PC-3 (cell line): ENCODE data around the gene CLDN11. TPM values are rescaled to one million over a fixed set of nuclear protein-coding genes. Genes with fewer than 3 reads are reported as not detected.

Experiments used
- ATAC-seq: fragments of 200-7000 bp; cut with Tn5 transposase; 2 replicates; pipeline ENCODE4 v1.9.1; 2020; ENCODE audit warnings: mild to moderate bottlenecking, moderate library complexity
- BruUV-seq: library from RNA; stranded (reverse); fragments of 400-500 nt; replicated peaks from 2 replicates; lab custom pipeline; 2021; lab: Mats Ljungman, UMichigan
- CTCF ChIA-PET: fragments of 300-600 bp; sonication (Branson Sonifier 250); formaldehyde crosslinking; loops from one replicate; lab custom pipeline; 2022; ENCODE audit warnings: antibody characterized with exemption; lab: Charles Lee
- POLR2A ChIA-PET: fragments of 300-600 bp; sonication (Branson Sonifier 250); formaldehyde crosslinking; loops from one replicate; lab custom pipeline; 2022; ENCODE audit warnings: antibody characterized with exemption; ENCODE audit not compliant: unreplicated experiment; lab: Charles Lee
- DNase-seq: peaks from one replicate; pipeline ENCODE4 v3.0.0-alpha.2; 2015
- H2AFZ ChIP-seq: fragments of 300-600 bp; sonication (generic); 2 replicates; pipeline ENCODE4 v1.6.0; 2016; ENCODE audit warnings: antibody characterized with exemption, low read length
- H3F3A ChIP-seq: fragments of 300-600 bp; sonication (generic); one replicate; pipeline ENCODE4 v1.6.0; 2017; ENCODE audit warnings: antibody characterized with exemption, low read length, control low read depth, mild to moderate bottlenecking; ENCODE audit not compliant: unreplicated experiment
- H3K27ac ChIP-seq: fragments of 300-600 bp; sonication (generic); 2 replicates; pipeline ENCODE4 v1.5.1; 2016; ENCODE audit warnings: mild to moderate bottlenecking, low read length
- H3K27me3 ChIP-seq: fragments of 300-600 bp; sonication (generic); 2 replicates; pipeline ENCODE4 v1.6.1; 2016; ENCODE audit warnings: low read length, mixed read lengths
- H3K36me3 ChIP-seq: fragments of 300-600 bp; sonication (generic); 2 replicates; pipeline ENCODE4 v1.6.1; 2016; ENCODE audit warnings: low read depth, mixed run types, low read length, mixed read lengths
- H3K4me1 ChIP-seq: fragments of 300-600 bp; sonication (generic); 2 replicates; pipeline ENCODE4 v1.5.1; 2016; ENCODE audit warnings: low read length; ENCODE audit not compliant: insufficient read depth
- H3K4me2 ChIP-seq: fragments of 300-600 bp; sonication (generic); 2 replicates; pipeline ENCODE4 v1.6.0; 2016; ENCODE audit warnings: low read length
- H3K4me3 ChIP-seq: fragments of 300-600 bp; sonication (generic); 2 replicates; pipeline ENCODE4 v1.5.1; 2016; ENCODE audit warnings: mild to moderate bottlenecking, low read length, mixed read lengths
- H3K79me2 ChIP-seq: fragments of 300-600 bp; sonication (generic); 2 replicates; pipeline ENCODE4 v1.6.1; 2017; ENCODE audit warnings: low read length, mixed read lengths
- H3K9ac ChIP-seq: fragments of 300-600 bp; sonication (generic); 2 replicates; pipeline ENCODE4 v1.6.0; 2016; ENCODE audit warnings: mild to moderate bottlenecking, low read length
- H3K9me2 ChIP-seq: fragments of 300-600 bp; sonication (generic); replicated peaks from 2 replicates; pipeline ENCODE4 v1.6.1; 2016; ENCODE audit warnings: mixed run types, low read length, mixed read lengths
- H3K9me3 ChIP-seq: fragments of 300-600 bp; sonication (generic); 2 replicates; pipeline ENCODE4 v1.6.1; 2016; ENCODE audit warnings: low read length, mixed read lengths
- H4K20me1 ChIP-seq: fragments of 300-600 bp; sonication (generic); 2 replicates; pipeline ENCODE4 v1.6.1; 2016; ENCODE audit warnings: low read length, mixed read lengths
- CTCF ChIP-seq: fragments of 300-600 bp; sonication (generic); conservative IDR thresholded peaks from 2 replicates; pipeline ENCODE4 v1.5.1; 2017; ENCODE audit warnings: antibody characterized with exemption, low read depth, mild to moderate bottlenecking, low read length
- EZH2 ChIP-seq: fragments of 300-600 bp; sonication (generic); IDR thresholded peaks from one replicate; pipeline ENCODE4 v1.6.1; 2017; ENCODE audit warnings: antibody characterized with exemption, mild to moderate bottlenecking, low read length; ENCODE audit not compliant: unreplicated experiment
- EZH2phosphoT487 ChIP-seq: fragments of 300-600 bp; sonication (generic); IDR thresholded peaks from 2 replicates; pipeline ENCODE4 v1.6.1; 2018; ENCODE audit warnings: mild to moderate bottlenecking, antibody characterized with exemption, low read length, borderline replicate concordance
- intact Hi-C: fragments of 100-400 bp; cut with micrococcal nuclease; formaldehyde crosslinking; loops from 2 replicates; pipeline ENCODE4 v1.9.0; 2023
- total RNA-seq: library from RNA; depleted of rRNA; stranded (reverse); fragments of >200 nt; gene quantifications from 2 replicates; pipeline ENCODE4 v1.2.3, GENCODE V29; 2014

CLDN11 gene
- total RNA-seq, 1 experiment from 2014 or later: 32.0 TPM

- ATAC-seq (no peak), DNase-seq (no peak)
- H3K4me1 ChIP-seq: peaks cover 56% of the 10 kb centered on the region
- no peak overlapping the region for H3K9ac ChIP-seq
- H3K27ac ChIP-seq: no peak overlapping the region
- POLR2A ChIA-PET: no interaction called here
- no peaks in the 10 kb centered on the region for H3F3A ChIP-seq
- CTCF ChIA-PET: no interaction called here
- H3K4me2 ChIP-seq: no peak overlapping the region
- no peaks in the 10 kb centered on the region for H3K79me2 ChIP-seq
- H3K36me3 ChIP-seq: no peaks in the 10 kb centered on the region
- H2AFZ ChIP-seq: no peak overlapping the region
- no peaks in the 10 kb centered on the region for H4K20me1 ChIP-seq
- H3K27me3 ChIP-seq: no peaks in the 10 kb centered on the region
- TF ChIP-seq EZH2: no peak
- no peak for TF ChIP-seq EZH2phosphoT487
- no peak for TF ChIP-seq CTCF
- BruUV-seq: no TSS peak
- H3K9me2 ChIP-seq: no peaks in the 10 kb centered on the region
- H3K9me3 ChIP-seq: no peaks in the 10 kb centered on the region
- no peak overlapping the region for H3K4me3 ChIP-seq
- intact Hi-C loops: loop anchor here (2.0 to 5.0 kb wide), 2 partner anchors 275 to 344 kb away; no protein-coding TSS in a partner anchor
These were observed 48.3 kb downstream of the CLDN11 start for GRCh38 chr3:170467007-170467406.

- DNase-seq: no peak
- Histone ChIP-seq H3K27ac (no peak overlapping the region), H2AFZ (no peak overlapping the region), H3K27me3 (no peaks in the 10 kb centered on the region), H3K9me2 (no peaks in the 10 kb centered on the region), H3K9ac (no peak overlapping the region), H3K4me1 (peaks cover 56% of the 10 kb centered on the region), H3F3A (no peaks in the 10 kb centered on the region), H3K4me3 (no peak overlapping the region), H3K36me3 (no peaks in the 10 kb centered on the region), H3K79me2 (no peaks in the 10 kb centered on the region), H4K20me1 (no peaks in the 10 kb centered on the region), H3K4me2 (no peak overlapping the region), H3K9me3 (no peaks in the 10 kb centered on the region)
- CTCF ChIA-PET: no interaction called here
- no peak for ATAC-seq
- intact Hi-C loops: loop anchor here (2.0 to 5.0 kb wide), 3 partner anchors 53 to 343 kb away; no protein-coding TSS in a partner anchor
- no peak for TF ChIP-seq EZH2
- TF ChIP-seq CTCF: no peak
- no peak for TF ChIP-seq EZH2phosphoT487
- POLR2A ChIA-PET: no interaction called here
- BruUV-seq: no TSS peak
These were observed 49.0 kb downstream of the CLDN11 start for GRCh38 chr3:170467571-170468147.
